NOMO-1 (cell line): Measurements from ENCODE around the gene ZSCAN10.

Source experiments
- DNase-seq, 2 experiments: peaks; one replicate each; lab custom pipeline; 2025; ENCODE audit not compliant: unreplicated experiment in 2 of 2; lab: John Stamatoyannopoulos, UW

Gene ZSCAN10

GRCh38 chr16:3134338-3135125, 35.4 kb upstream of the ZSCAN10 start, which contains the start of gene ZNF213:
TSS of gene ZNF213 (plus strand) at chr16:3135029. CDS start at chr16:3137281, 2,252 bp downstream.
- DNase-seq, result peak; percentile 97 to 99

- no peak for DNase-seq
Observed at GRCh38 chr16:3133844-3134243, 34.8 kb upstream of the ZSCAN10 start.

- DNase-seq, result peak; percentile 18 to 19
Observed at GRCh38 chr16:3131755-3132377, 32.8 kb upstream of the ZSCAN10 start.

GRCh38 chr16:3129137-3130131, 30.3 kb upstream of the ZSCAN10 start:
- peak; percentile 74 to 89 for DNase-seq

GRCh38 chr16:3127745-3128144, 28.7 kb upstream of the ZSCAN10 start:
- DNase-seq, result no peak

- peak; percentile 97 to 98 for DNase-seq
Observed at GRCh38 chr16:3123986-3124886, 25.1 kb upstream of the ZSCAN10 start.

- DNase-seq, result no peak
Observed at GRCh38 chr16:3122926-3123570, 24.0 kb upstream of the ZSCAN10 start.

- DNase-seq, result no peak
Observed at GRCh38 chr16:3121851-3122467, 22.9 kb upstream of the ZSCAN10 start.

- no peak for DNase-seq
Observed at GRCh38 chr16:3120435-3120834, 21.3 kb upstream of the ZSCAN10 start.

GRCh38 chr16:3119701-3120408, 20.8 kb upstream of the ZSCAN10 start:
- DNase-seq, result no peak

- no peak for DNase-seq
Observed at GRCh38 chr16:3119286-3119685, 20.2 kb upstream of the ZSCAN10 start.

GRCh38 chr16:3118846-3119245, 19.8 kb upstream of the ZSCAN10 start:
- no peak for DNase-seq

- no peak for DNase-seq
Observed at GRCh38 chr16:3118204-3118790, 19.2 kb upstream of the ZSCAN10 start.

- DNase-seq, result no peak
Observed at GRCh38 chr16:3115561-3115960, 16.5 kb upstream of the ZSCAN10 start.

- no peak for DNase-seq
Observed at GRCh38 chr16:3115003-3115402, 15.9 kb upstream of the ZSCAN10 start.

- DNase-seq, result no peak
Observed at GRCh38 chr16:3113765-3114479, 14.8 kb upstream of the ZSCAN10 start.

GRCh38 chr16:3112881-3113574, 13.9 kb upstream of the ZSCAN10 start:
- DNase-seq, result no peak
